Occipital lobe (tissue), 2 donors: ENCODE measurements around the gene RPL27A. TPM values are rescaled to one million over a fixed set of nuclear protein-coding genes. Genes with fewer than 3 reads are reported as not detected.

Source experiments
- DNase-seq: peaks from one replicate; lab custom pipeline; 2025; lab: John Stamatoyannopoulos, UW
- total RNA-seq: library from RNA; depleted of rRNA; stranded (reverse); fragments of >200 nt; gene quantifications from one replicate; pipeline ENCODE4 v1.2.3, GENCODE V29; 2014

RPL27A gene
- total RNA-seq, 1 donor from 2014 or later, result 762 TPM

GRCh38 chr11:8674859-8675258 is 7.7 kb upstream of the RPL27A start:
- no peak for DNase-seq

GRCh38 chr11:8676458-8676857 is 6.1 kb upstream of the RPL27A start:
- DNase-seq, result no peak

GRCh38 chr11:8679006-8679405 is 3.6 kb upstream of the RPL27A start:
- DNase-seq, result no peak

- DNase-seq, result no peak
Measured at GRCh38 chr11:8681837-8682302, 722 bp upstream of the RPL27A start.

- DNase-seq, result no peak
Measured at GRCh38 chr11:8683115-8683807, 669 bp downstream of the RPL27A start.

- DNase-seq, result no peak
Measured at GRCh38 chr11:8684600-8685290, 2.2 kb downstream of the RPL27A start.

- no peak for DNase-seq
Measured at GRCh38 chr11:8685306-8685705, 2.7 kb downstream of the RPL27A start.

GRCh38 chr11:8685820-8686219 is 3.2 kb downstream of the RPL27A start:
- no peak for DNase-seq

- DNase-seq, result no peak
Measured at GRCh38 chr11:8686325-8686724, 3.7 kb downstream of the RPL27A start.

GRCh38 chr11:8688414-8689362 is 6.1 kb downstream of the RPL27A start:
- DNase-seq, result peak; percentile 94

- DNase-seq, result no peak
Measured at GRCh38 chr11:8689726-8690255, 7.2 kb downstream of the RPL27A start.

- no peak for DNase-seq
Measured at GRCh38 chr11:8690374-8691342, 8.1 kb downstream of the RPL27A start.

- no peak for DNase-seq
Measured at GRCh38 chr11:8691601-8692000, 9.0 kb downstream of the RPL27A start.

GRCh38 chr11:8692417-8692816 is 9.8 kb downstream of the RPL27A start:
- DNase-seq, result no peak

GRCh38 chr11:8693010-8693551 is 10.5 kb downstream of the RPL27A start:
- DNase-seq, result no peak

GRCh38 chr11:8693555-8693954 is 11.0 kb downstream of the RPL27A start:
- DNase-seq, result no peak

- DNase-seq, result no peak
Measured at GRCh38 chr11:8694137-8694536, 11.5 kb downstream of the RPL27A start.

- no peak for DNase-seq
Measured at GRCh38 chr11:8697054-8697453, 14.5 kb downstream of the RPL27A start.

GRCh38 chr11:8698379-8698851 is 15.8 kb downstream of the RPL27A start:
- DNase-seq, result no peak

GRCh38 chr11:8698917-8699441 is 16.4 kb downstream of the RPL27A start:
- DNase-seq, result no peak
